ENCODE measurements around the gene MAP3K6. TPM values are rescaled to one million over a fixed set of nuclear protein-coding genes. Genes with fewer than 3 reads are reported as not detected.

The MAP3K6 gene
- total RNA-seq (2021) (25.1 and 26.2 TPM in 2 replicates), Bru-seq, nascent RNA (percentile 44 among the genes with signal in this experiment), BruChase-seq, experiment 1, labeled RNA remaining after a 2-hour chase (percentile 49 among the genes with signal in this experiment), BruChase-seq, experiment 2, labeled RNA remaining after a 6-hour chase (percentile 57 among the genes with signal in this experiment)
- long read RNA-seq, full-length matches to known transcripts, result 4 of 13 reads
- long read RNA-seq, partial matches to known transcripts, result 5 of 13 reads
- long read RNA-seq, other reads (novel, unspliced or antisense), result 4 of 13 reads

- DNase-seq, result peak; percentile 51 to 83
- Histone ChIP-seq H3K4me2 (peak within 1 kb of the TSS; percentile 87), H3K27ac (no peak within 1 kb of the TSS), H3K27me3 (ENCODE audit: insufficient read depth, low read depth) (no peaks in the 10 kb centered on the region), H4K20me1 (ENCODE audit: insufficient read depth) (no peaks in the 10 kb centered on the region), H3K9me3 (ENCODE audit: insufficient read depth, low read depth) (no peaks in the 10 kb centered on the region), H3K4me1 (replicated peaks; ENCODE audit: insufficient read depth) (peaks cover 9% of the 10 kb centered on the region; the same call in 1 of the 2 replicates), H3F3A (ENCODE audit: insufficient read depth, low read depth) (no peaks in the 10 kb centered on the region), H2AFZ (peak within 1 kb of the TSS; percentile 99), H3K9me2 (ENCODE audit: insufficient read depth) (no peaks in the 10 kb centered on the region), H3K79me2 (ENCODE audit: low read depth) (no peaks in the 10 kb centered on the region), H3K4me3 (peak within 1 kb of the TSS; percentile 70), H3K36me3 (ENCODE audit: low read depth) (no peaks in the 10 kb centered on the region)
- CTCF ChIA-PET, result interaction anchor here (0.6 to 1.1 kb wide), 5 partner anchors 12 to 66 kb away, joined by 3 to 7 read pairs (median 3); partner anchors contain the start of gene CD164L2
- TF ChIP-seq, protein P1, sequence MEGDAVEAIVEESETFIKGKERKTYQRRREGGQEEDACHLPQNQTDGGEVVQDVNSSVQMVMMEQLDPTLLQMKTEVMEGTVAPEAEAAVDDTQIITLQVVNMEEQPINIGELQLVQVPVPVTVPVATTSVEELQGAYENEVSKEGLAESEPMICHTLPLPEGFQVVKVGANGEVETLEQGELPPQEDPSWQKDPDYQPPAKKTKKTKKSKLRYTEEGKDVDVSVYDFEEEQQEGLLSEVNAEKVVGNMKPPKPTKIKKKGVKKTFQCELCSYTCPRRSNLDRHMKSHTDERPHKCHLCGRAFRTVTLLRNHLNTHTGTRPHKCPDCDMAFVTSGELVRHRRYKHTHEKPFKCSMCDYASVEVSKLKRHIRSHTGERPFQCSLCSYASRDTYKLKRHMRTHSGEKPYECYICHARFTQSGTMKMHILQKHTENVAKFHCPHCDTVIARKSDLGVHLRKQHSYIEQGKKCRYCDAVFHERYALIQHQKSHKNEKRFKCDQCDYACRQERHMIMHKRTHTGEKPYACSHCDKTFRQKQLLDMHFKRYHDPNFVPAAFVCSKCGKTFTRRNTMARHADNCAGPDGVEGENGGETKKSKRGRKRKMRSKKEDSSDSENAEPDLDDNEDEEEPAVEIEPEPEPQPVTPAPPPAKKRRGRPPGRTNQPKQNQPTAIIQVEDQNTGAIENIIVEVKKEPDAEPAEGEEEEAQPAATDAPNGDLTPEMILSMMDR (conservative IDR thresholded peaks at IDR 0.05), result no peak
- BruUV-seq (replicated peaks), result TSS peak; percentile 44
- POLR2A ChIA-PET (ENCODE audit: unreplicated experiment), result interaction anchor here (0.6 to 0.8 kb wide), 2 partner anchors 25 to 436 kb away, joined by 4 to 17 read pairs; partner anchors contain the start of gene SYTL1
- intact Hi-C loops (cut with micrococcal nuclease; ENCODE audit: unreplicated experiment), result loop anchor here (1.0 to 5.0 kb wide), 3 partner anchors 16 to 44 kb away; partner anchors contain the start of genes CD164L2 and TMEM222
Measured at GRCh38 chr1:27366411-27367159, at the start of gene MAP3K6. TSS of gene MAP3K6 (minus strand) at chr1:27366961. CDS start at chr1:27366597, 364 bp downstream.

DNA sequence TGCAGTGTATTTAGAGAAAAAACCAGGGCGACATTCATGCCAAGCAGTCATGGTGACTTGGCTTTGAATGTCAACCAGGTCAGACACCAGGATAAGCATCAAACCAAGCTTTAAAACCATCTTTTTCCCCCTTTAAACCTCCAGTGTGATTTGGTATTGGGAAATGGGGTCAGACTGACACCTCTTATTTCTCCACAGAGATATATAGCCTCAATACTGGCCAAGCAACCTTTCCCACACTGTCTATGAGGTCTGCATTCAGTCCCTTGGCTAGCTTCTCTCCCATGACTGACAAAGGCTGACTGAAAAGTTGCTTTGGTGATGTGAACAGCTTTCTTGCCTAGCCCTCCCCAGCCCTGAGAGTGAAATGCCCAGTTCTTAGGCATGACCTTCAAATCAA lies 47.3 kb upstream of the MAP3K6 start:
- no peaks in the 10 kb centered on the region for H3K27me3 ChIP-seq (ENCODE audit: insufficient read depth, low read depth)
- no peaks in the 10 kb centered on the region for H3K4me1 ChIP-seq (replicated peaks; ENCODE audit: insufficient read depth)
- no peak overlapping the region for H3K27ac ChIP-seq
- H3K36me3 ChIP-seq (ENCODE audit: low read depth), result peaks cover 7% of the 10 kb centered on the region
- no peaks in the 10 kb centered on the region for H3K9me3 ChIP-seq (ENCODE audit: insufficient read depth, low read depth)
- H3F3A ChIP-seq (ENCODE audit: insufficient read depth, low read depth), result peaks cover 5% of the 10 kb centered on the region; the same call in 1 of the 2 replicates
- H3K4me3 ChIP-seq, result no peak overlapping the region
- ChIA-PET CTCF (no interaction called here), POLR2A (ENCODE audit: unreplicated experiment) (no interaction called here)
- DNase-seq, result no peak
- intact Hi-C loops (cut with micrococcal nuclease; ENCODE audit: unreplicated experiment), result no loop called here
- TF ChIP-seq, protein P1 (conservative IDR thresholded peaks at IDR 0.05), result no peak
- no peak for TF ChIP-seq EZH2 (IDR thresholded peaks at IDR 0.05; ENCODE audit: low read depth)
- H3K9me2 ChIP-seq (ENCODE audit: insufficient read depth), result no peaks in the 10 kb centered on the region
- BruUV-seq (replicated peaks), result no TSS peak
- H4K20me1 ChIP-seq (ENCODE audit: insufficient read depth), result no peaks in the 10 kb centered on the region; the same call in 1 of the 2 replicates
- no peaks in the 10 kb centered on the region for H3K79me2 ChIP-seq (ENCODE audit: low read depth)
- H2AFZ ChIP-seq, result no peak overlapping the region
- no peak overlapping the region for H3K4me2 ChIP-seq

- Histone ChIP-seq H3K27me3 (ENCODE audit: insufficient read depth, low read depth) (no peaks in the 10 kb centered on the region), H2AFZ (no peak overlapping the region), H3K79me2 (ENCODE audit: low read depth) (no peaks in the 10 kb centered on the region), H3K4me2 (no peak overlapping the region), H3K4me3 (no peak overlapping the region), H4K20me1 (ENCODE audit: insufficient read depth) (no peaks in the 10 kb centered on the region; the same call in 1 of the 2 replicates), H3K9me3 (ENCODE audit: insufficient read depth, low read depth) (no peaks in the 10 kb centered on the region), H3F3A (ENCODE audit: insufficient read depth, low read depth) (peaks cover 5% of the 10 kb centered on the region; the same call in 1 of the 2 replicates), H3K27ac (no peak overlapping the region), H3K9me2 (ENCODE audit: insufficient read depth) (no peaks in the 10 kb centered on the region), H3K36me3 (ENCODE audit: low read depth) (peaks cover 7% of the 10 kb centered on the region), H3K4me1 (replicated peaks; ENCODE audit: insufficient read depth) (no peaks in the 10 kb centered on the region)
- no peak for TF ChIP-seq EZH2 (IDR thresholded peaks at IDR 0.05; ENCODE audit: low read depth)
- TF ChIP-seq, protein P1 (conservative IDR thresholded peaks at IDR 0.05), result no peak
- CTCF ChIA-PET, result no interaction called here
- DNase-seq, result no peak
- BruUV-seq (replicated peaks), result no TSS peak
- POLR2A ChIA-PET (ENCODE audit: unreplicated experiment), result interaction anchor here (0.6 kb wide), 1 partner anchor 24 kb away, joined by 8 read pairs; no protein-coding TSS in a partner anchor
- intact Hi-C loops (cut with micrococcal nuclease; ENCODE audit: unreplicated experiment), result no loop called here
Measured at GRCh38 chr1:27413004-27413403, 46.2 kb upstream of the MAP3K6 start.

All from PC-9 (cell line).